GM19397 (cell line): ENCODE measurements around the gene HOMER1.
"Not testable (repeated sequence)": the region's sequence is repeated elsewhere in the genome, so short reads cannot be mapped to it uniquely, and the experiment has no call there.

Experiments
- ATAC-seq: cut with Tn5 transposase; IDR thresholded peaks from one replicate; pipeline ENCODE4 v1.9.1; 2021; ENCODE audit warnings: mild to moderate bottlenecking, moderate library complexity; ENCODE audit not compliant: unreplicated experiment

Gene HOMER1

GRCh38 chr5:79518718-79519117 lies 4.8 kb upstream of the HOMER1 start:
- no peak for ATAC-seq

- no peak for ATAC-seq
Observed at GRCh38 chr5:79517601-79518000, 3.7 kb upstream of the HOMER1 start.

- no peak for ATAC-seq
Observed at GRCh38 chr5:79516986-79517385, 3.1 kb upstream of the HOMER1 start.

- not testable (repeated sequence) for ATAC-seq
Observed at GRCh38 chr5:79516331-79516730, 2.4 kb upstream of the HOMER1 start.

GRCh38 chr5:79514391-79515105 lies 614 bp upstream of the HOMER1 start:
- ATAC-seq: peak; percentile 81

GRCh38 chr5:79513308-79513703 lies 628 bp downstream of the HOMER1 start:
- ATAC-seq: no peak

GRCh38 chr5:79512471-79513307 lies 1.2 kb downstream of the HOMER1 start:
- no peak for ATAC-seq

- no peak for ATAC-seq
Observed at GRCh38 chr5:79512049-79512448, 1.9 kb downstream of the HOMER1 start.

- no peak for ATAC-seq
Observed at GRCh38 chr5:79510638-79511037, 3.3 kb downstream of the HOMER1 start.

GRCh38 chr5:79509244-79509885 lies 4.6 kb downstream of the HOMER1 start:
- ATAC-seq: no peak

GRCh38 chr5:79508794-79509193 lies 5.1 kb downstream of the HOMER1 start:
- ATAC-seq: no peak

GRCh38 chr5:79508354-79508753 lies 5.6 kb downstream of the HOMER1 start:
- no peak for ATAC-seq

GRCh38 chr5:79507251-79508205 lies 6.4 kb downstream of the HOMER1 start:
- no peak for ATAC-seq

GRCh38 chr5:79505138-79505537 lies 8.8 kb downstream of the HOMER1 start:
- ATAC-seq: no peak

GRCh38 chr5:79503794-79504495 lies 10.0 kb downstream of the HOMER1 start:
- ATAC-seq: no peak

- ATAC-seq: no peak
Observed at GRCh38 chr5:79499640-79500273, 14.2 kb downstream of the HOMER1 start.

GRCh38 chr5:79495311-79495710 lies 18.6 kb downstream of the HOMER1 start:
- no peak for ATAC-seq

GRCh38 chr5:79493596-79494345 lies 20.2 kb downstream of the HOMER1 start:
- ATAC-seq: no peak
